ENCODE measurements around the gene SPEM2.

SPEM2 gene

DNA sequence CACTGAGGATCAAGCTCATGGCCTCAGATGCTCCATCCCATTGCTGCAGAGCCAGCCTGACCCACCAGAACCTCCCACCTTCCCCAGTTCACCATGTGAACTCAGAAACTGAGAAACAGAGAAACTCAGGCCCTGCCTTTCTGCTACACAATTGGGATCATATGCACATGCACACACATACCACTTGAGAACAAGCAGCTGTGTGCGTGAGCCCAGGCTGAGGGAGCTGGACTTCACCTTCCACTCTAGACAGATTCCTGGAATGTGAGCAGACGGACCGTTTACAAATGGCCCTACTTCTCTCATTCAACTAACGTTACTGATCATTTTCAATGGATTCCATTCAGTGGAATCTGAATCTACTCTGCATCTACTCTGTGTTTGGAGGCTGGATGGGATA lies 1.7 kb upstream of the SPEM2 start:
- DNase-seq: no peak

DNA sequence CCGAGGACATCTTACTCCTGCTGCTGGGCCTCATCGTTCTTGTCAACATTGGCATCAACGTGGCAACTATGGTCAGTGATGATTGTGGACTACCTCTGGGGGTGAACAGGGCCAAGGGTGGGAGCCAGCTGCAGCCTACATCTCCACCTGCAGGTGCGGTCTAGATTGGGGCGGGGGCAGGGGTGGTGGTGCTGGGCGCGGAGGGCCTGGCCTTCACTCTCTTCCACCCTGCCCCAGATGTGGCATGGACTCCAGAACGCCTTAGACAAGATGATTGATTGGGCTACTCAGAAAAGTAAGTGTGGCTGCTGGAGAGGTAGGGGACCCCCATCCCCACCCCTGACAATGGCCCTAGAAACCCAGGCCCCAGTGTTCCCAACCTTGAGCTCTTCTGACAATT lies 340 bp downstream of the SPEM2 start:
- DNase-seq: no peak

DNA sequence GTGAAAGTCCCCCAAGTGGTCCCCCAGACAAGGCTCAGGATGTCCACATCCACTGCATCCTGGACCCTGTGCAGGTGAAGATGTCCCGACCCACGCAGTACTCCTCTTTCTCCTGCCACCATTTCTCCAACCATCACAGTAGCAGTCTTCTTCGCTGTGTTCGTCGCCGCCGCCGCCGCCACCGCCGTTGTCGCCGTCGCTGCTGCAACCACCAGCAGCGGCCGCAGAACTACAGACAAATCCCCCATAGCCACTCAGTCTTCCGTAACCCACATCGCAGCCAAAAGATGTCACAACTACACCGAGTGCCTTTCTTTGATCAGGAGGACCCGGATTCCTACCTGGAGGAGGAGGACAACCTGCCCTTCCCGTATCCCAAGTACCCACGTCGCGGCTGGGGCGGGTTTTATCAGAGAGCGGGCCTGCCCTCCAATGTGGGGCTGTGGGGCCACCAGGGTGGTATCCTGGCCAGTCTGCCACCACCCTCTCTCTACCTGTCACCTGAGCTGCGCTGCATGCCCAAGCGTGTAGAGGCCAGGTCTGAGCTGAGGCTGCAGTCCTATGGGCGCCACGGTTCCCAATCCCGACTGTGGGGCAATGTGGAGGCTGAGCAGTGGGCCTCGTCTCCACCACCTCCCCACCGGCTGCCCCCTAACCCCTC lies 917 bp downstream of the SPEM2 start:
- no peak for DNase-seq

DNA sequence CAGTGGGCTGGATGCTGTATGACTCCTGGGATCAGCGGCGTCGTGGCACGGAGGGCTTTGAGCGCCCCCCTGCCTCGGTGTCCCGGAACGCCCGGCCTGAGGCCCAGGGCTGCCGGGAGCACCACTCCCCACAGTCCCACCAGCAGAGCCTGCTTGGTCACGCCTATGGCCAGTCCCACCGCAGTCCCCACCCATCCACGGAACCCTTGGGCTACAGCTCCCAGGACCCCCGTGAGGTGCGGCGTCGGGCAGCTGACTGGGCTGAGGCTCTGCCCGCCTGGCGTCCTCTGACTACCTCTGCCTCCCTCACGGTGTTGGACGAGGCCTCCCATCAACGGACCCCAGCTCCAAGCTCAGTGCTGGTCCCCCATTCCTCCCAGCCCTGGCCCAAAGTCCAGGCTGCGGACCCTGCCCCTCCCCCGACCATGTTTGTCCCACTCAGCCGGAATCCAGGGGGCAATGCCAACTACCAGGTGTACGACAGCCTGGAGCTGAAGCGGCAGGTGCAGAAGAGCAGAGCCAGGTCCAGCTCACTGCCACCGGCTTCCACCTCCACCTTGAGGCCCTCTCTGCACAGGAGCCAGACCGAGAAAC lies 1.6 kb downstream of the SPEM2 start:
- no peak for DNase-seq

DNA sequence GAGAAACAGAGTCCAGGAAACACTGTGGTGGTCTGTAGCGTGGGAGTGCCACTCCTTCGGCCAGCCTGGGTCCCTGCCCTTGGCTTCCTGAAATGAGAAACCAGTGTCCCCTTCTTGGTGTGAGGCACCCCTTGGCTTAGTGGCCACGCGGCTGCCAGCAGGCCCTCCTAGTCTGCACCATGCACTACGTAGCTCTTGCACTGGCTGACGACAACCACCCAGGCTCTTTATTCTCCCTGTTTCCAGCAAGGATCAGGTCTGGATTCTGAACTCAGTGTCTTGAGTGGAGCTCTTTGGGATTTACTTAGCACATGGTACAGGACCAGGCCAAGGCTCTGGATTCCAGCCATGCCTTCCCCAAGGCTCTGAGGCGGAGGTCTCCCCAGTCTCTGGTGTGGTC lies 2.1 kb downstream of the SPEM2 start:
- DNase-seq: no peak

DNA sequence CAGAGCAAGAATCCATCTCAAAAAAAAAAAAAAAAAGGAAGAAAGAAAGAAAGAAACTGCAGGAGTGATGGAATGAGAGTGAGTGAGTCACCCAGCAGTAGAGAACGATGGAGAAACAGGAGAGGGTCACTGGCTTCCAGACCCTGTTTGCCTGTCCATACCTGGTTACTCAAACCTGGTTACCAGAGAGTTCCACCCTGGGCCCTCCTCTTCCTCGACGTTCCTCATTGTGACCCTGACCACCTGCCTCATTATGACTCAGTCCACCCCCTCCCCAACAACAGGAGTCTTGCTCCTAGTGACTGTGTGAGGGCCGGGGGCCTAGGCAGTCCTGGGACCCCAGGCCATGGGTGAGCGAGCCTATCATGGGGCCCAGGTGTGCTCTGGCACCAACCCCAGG lies 3.1 kb downstream of the SPEM2 start, which contains the start of gene SPEM3:
Gene SPEM3 (plus strand): TSS at position 301 of the 400 bp plus-strand sequence. CDS start 46 bp downstream, at position 347.
- no peak for DNase-seq

DNA sequence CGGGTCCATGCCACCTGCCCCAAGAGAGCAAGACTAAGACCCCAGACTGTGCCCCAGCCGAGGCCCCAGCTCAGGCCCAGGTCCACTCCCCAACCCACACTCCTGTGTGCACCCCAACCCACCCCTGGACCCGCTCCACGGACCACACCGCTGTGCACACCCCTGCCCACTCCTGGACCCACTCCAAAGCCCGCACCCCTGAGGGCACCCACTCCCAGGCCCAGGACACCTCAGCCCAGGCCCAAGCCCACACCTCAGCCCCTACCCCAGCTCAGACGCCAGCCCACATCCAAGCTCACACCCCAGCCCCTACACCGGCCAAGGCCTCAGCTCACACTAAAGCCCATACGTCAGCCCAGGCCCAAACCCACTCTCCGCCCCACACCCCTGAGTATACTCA lies 4.3 kb downstream of the SPEM2 start:
- no peak for DNase-seq

DNA sequence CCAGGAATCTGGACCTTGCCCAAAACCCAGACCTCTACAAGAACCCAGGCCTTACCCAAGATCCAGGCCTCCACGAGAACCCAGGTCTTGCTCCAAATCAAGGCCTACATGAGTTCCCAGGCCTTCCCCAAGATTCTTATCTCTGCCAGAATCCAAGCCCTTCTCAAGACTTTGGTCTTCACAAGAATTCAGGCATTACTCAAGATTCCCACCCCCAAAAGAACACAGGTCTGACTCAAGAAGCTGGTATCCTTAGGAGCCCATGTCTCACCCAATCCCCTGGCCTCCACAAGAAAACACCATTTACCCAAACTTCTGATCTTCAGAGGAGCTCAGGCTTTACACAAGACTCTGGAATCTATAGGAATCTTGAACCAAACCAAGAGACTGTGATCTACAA lies 5.8 kb downstream of the SPEM2 start:
- no peak for DNase-seq

DNA sequence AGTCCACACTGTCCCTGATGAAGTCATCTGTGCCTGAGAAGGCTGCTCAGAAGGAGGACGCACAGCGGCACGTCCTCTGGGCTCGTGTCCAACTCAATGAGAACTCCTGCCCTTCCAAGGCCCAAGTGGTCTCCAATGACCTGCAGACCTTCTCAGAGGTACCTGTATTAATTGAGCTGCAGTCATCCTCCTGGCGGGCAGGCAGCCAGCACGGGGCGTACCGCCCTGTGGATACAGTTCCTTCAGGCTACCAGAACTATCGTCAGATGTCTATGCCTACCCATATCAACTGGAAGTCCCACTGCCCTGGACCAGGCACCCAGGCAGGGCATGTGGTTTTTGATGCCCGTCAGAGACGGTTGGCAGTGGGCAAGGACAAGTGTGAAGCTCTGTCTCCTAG lies 6.9 kb downstream of the SPEM2 start:
- no peak for DNase-seq

DNA sequence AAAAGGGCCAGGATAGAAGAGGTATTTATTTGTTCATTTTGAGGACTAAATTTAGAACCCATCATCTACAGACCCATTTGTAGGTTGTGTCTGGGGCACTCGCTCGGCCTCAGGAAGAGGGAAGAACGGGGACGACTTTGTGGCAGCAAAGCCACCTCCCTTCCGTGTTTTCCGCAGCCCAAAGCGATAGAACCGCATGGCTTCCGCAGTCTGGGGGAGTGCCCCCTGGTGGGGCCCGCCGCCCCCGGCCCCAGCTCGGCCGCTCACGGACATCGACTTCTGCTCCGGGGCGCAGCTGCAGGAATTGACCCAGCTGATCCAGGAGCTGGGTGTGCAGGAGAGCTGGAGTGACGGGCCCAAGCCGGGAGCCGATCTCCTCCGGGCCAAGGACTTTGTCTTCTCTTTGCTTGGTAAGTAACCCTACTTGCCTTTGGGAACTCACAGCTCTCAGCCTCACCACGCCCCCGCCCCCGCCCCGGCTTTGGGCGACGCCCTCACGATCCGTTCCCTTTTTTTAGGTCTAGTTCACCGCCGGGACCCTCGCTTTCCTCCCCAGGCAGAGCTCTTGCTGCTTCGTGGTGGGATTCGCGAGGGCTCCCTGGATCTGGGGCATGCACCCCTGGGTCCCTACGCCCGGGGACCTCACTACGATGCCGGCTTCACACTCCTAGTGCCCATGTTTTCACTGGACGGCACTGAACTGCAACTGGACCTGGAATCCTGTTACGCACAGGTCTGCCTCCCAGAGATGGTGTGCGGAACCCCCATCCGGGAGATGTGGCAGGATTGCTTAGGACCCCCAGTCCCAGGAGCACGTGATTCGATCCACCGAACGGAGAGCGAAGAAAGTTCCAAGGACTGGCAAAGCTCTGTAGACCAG lies 10.5 kb downstream of the SPEM2 start:
- DNase-seq: no peak

DNA sequence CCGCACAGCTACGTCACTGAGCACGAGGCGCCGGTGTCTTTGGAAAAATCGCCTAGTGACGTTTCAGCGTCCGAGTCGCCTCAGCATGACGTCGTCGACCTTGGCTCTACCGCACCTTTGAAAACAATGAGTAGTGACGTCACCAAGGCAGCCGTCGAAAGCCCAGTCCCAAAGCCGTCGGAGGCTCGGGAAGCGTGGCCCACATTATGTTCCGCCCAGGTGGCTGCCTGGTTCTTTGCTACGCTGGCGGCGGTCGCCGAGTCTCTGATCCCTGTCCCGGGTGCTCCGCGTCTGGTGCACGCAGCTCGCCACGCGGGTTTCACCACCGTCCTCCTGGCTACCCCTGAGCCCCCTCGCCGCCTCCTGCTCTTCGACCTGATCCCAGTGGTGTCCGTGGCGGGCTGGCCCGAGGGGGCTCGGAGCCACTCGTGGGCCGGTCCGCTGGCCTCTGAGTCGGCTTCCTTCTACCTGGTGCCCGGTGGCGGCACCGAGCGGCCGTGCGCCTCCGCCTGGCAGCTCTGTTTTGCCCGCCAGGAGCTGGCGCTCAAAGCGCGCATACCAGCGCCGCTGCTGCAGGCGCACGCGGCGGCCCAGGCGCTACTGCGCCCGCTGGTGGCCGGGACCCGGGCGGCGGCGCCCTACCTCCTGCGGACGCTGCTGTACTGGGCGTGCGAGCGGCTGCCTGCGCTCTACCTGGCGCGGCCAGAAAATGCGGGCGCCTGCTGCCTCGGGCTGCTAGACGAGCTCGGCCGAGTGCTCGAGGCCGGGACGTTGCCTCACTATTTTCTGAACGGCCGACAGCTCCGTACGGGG lies 11.3 kb downstream of the SPEM2 start:
- peak; percentile 54 for DNase-seq

DNA sequence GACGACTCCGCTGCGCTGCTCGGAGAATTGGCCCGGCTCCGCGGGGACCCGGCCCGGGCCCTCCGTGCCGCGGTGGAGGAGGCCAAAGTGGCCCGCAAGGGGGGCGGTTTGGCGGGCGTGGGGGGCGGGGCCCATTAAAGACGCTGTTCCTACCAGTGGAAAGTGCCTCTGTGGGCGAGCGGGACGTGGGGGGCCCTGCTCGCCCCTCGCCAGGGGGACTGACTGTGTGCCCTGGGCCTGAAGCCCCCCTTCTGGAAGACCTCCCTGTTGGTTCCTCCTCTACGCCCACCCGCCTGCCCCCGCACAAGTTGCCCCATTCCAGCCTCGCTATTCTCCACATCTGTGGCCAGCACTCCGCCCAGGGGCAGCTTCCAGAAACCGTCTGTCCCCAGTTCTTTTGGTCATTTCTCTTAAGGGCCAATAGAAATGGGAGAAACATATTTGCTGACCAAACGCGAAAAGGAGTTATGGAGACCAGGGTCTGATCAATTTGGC lies 12.0 kb downstream of the SPEM2 start:
- DNase-seq: no peak

DNA sequence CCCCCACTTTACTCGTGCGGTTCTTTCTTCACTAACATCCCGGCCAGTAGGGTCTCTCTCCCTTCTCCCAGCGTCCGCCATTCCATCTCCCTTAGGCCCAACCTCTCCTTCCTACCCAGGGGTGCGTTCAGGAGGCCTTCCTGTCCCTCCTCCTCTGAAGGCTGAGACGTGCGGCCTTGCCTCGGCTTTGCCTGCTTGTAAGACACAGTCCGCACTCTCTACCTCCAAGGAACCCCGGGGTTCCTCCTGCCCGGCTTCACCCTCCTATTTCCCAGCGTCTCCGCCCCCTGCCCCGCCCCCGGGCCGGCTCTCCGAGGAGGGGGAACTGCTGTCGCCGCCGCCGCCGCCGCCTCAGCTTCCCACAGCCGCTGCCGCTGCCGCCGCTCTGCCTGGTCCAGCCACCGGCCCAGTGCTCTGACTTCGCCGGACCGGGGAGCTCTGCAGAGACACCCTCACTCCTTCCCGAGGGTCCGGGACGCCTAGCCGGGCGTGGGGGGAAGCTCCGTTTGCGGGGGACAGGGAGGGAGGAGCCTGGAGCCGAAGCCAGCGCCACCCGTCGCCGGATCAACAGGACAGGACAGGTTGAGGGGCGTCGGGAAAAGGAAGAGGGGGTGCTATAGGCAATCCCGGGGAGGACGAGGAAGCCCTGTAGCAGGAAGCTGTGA lies 12.7 kb downstream of the SPEM2 start:
- DNase-seq: no peak

DNA sequence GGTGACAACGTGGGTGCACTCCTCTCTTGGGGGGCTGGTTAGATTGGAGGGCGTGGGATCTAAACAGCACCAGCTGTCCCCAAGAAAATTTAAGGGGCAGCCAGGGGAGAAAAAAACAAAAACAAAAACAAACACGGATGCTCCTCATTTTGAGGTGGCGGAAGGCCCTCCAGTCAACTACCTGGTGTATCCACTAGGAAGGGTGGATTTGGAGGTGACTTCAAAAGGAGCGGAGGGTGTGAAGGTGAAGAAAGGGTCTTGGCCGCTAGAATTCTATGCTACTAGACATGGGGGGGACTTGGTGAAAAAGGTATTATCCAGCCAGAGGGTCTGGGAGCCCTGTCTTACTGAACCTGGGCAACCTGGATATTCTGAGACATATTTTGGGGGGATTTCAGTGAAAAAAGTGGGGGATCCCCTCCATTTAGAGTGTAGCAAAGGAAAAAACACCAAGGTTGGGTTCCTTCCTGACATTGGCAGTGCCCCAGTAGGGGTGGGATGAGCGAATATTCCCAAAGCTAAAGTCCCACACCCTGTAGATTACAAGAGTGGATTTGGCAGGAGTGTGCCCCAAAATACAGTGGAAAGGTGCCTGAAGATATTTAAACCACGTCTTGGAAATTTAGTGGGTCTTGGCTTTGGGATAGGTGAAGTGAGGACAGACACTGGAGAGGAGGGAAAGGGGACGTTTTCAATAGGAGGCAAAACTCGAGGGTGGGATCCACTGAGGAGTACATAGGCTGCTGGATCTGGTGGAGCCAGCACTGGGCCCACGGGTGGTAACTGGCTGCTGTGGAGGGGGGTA lies 13.4 kb downstream of the SPEM2 start:
- no peak for DNase-seq

DNA sequence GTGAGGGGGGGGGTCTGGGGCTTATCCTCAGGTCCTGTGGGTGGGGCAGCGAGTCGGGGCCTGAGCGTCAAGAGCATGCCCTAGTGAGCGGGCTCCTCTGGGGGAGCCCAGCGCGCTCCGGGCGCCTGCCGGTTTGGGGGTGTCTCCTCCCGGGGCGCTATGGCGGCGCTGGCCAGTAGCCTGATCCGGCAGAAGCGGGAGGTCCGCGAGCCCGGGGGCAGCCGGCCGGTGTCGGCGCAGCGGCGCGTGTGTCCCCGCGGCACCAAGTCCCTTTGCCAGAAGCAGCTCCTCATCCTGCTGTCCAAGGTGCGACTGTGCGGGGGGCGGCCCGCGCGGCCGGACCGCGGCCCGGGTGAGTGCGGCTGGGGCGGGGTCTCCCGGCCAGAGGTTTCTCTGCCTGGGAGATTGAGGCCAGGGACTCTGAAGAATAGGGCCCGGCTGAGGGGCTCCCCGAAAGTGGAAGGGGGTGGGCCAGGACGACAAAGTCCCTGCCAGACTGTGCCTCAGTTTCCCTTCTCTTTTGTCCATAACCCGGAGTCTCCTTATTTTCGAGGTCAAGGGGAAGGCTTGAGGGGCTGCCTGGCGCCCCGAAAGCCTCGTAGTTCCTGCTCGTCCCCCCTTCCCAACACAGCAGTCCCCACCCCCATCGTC lies 14.2 kb downstream of the SPEM2 start, which contains the start of gene FGF11:
Gene FGF11 (plus strand): TSS at position 51 of the 651 bp plus-strand sequence. CDS start 109 bp downstream, at position 160.
- no peak for DNase-seq

DNA sequence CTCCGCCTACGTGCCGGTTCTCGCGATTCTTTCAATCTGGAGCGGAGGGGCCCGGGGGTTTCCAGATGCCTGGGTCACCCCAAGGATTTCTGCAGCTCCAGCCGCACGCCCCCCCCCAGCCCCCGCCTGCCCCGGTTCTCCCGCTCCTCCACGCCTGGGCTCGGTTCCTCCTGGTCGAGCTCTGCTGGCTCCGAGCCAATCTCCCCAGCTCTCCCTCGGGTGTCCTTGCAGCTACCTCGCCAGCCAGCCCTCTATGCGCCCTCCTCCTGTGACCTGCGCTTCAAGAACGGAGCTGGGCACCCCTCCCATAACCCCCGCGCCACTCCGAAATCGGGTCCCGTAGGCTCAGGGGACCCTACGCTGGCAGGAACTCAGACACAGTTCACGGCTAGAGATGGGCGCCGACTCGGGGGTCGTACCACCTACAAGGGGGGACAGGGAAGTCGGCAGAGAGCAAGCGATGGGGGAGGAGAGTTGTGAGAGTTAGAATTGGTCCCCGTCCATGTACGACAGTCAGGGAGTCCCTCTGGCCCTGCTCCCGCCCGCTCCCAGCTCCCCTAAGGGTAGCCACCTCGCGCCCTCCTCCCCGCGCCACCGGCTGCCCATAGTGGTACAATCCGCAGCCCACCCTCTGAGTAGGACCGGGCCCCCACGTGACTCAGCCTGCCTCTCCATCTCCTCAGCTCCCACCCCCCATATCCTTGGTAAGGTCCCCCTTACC lies 14.9 kb downstream of the SPEM2 start:
- DNase-seq: peak; percentile 67

DNA sequence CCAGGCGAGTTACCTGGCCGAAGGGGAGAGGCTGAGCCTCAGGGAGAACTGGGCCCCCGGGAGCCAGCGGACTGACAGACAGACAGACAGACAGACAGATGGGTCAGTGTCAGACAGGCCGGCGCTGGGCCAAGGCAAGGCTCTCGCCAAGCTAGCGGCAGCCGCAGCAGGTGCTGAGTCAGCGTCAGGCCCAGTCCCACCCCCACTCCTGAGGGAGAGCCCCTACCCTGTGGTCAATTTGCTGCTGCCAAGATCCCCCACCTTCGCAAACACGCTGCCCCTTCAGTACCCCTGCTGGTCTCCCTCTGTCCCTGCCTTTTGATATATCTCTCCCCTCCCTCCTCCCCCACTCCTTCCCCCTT lies 15.4 kb downstream of the SPEM2 start:
- DNase-seq: no peak

DNA sequence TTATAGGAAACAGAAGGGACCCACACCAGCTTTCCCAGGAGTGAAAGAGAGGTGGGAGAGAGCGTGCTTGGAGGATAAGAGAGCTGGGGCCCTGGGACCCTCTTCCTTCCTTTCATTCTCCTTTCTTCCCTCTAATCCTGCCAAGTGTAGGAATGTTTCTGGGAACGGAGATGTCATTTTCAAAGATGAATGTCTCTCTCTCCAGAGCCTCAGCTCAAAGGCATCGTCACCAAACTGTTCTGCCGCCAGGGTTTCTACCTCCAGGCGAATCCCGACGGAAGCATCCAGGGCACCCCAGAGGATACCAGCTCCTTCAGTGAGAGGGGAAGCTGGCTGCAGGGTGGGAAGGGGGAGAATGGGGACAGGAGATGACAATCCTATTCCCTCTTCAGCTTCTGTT lies 15.8 kb downstream of the SPEM2 start:
- no peak for DNase-seq

DNA sequence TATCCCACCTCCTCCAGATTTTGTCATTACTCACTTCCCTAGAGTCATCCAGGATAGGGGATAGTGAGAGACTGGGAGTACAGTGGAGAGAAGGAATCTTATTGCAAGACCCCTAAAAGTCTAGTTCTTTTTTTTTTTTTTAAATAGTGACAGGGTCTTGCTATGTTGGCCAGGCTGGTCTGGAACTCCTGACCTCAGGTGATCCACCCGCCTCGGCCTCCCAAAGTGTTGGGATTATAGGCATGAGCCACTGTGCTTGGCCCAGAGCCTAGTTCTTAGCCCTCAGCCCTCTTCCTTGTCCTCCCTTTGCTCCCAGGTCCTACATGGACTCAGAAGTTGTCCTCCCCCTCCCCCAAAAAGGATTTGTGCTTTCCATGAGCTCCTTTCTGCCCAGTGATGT lies 16.7 kb downstream of the SPEM2 start:
- DNase-seq: no peak

Measured in DMS79 (cell line).